Measurements from ENCODE around the gene RAB11FIP3. TPM values are rescaled to one million over a fixed set of nuclear protein-coding genes. Genes with fewer than 3 reads are reported as not detected.

The RAB11FIP3 gene
- total and polyA plus RNA-seq, 9 of the 15 experiments (the other 6 are each of a cell fraction or from before 2014, with no cell fraction given) = 0.46 to 13.1 (median 4.3) TPM

DNA sequence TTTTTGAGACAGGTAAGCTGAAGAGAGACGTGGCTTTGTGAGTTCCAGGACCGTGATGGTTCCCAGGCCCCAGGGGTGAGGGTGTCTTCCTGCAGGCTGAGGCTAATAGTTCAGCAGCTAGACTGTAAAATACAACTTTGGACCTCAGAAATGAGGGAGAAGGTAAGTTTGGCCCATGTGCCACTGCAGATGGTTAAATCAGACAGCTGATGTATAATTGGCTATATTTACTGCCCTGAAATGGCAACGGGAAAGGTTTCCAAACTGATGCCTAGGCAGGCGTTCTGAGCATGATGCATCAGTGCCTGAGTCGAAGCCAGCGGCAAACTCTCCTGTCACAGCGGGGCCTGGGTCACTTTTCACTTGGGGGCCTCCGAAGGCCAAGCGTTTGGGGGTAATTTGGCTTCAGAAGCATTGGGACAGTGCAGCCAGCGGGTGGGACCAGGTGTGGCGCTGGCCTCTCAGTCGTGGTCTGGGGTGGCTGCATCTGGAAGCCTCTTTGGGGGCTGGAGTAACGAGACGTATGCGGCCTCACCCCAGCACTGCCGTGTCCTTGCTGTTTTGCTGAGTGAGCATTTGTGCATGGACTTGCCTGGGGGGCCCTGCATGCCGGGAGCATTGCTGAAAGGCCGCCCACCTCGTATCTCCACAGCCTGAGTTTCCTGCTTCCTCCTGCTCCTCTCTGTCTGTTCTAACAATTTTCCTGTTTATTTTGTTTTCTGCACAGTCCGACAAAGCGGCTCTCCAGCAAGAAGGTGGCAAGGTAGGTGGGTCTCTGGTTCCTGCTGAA is 70.8 kb downstream of the RAB11FIP3 start:
- in situ Hi-C loops (cut with MboI) = no loop called here
- intact Hi-C loops (cut with micrococcal nuclease) = no loop called here
- no peaks in the 10 kb centered on the region for H3K36me3 ChIP-seq (ENCODE audit: control insufficient read depth, insufficient read depth, low read length)
- WGBS (ENCODE audit: insufficient coverage, low coverage, missing lambda C conversion rate) = 75% methylated on average over 19 of the region's 21 CpGs
- FAIRE-seq = no peak
- no peaks in the 10 kb centered on the region for H3K27me3 ChIP-seq (ENCODE audit: control insufficient read depth in 2 of 2, insufficient read depth in 2 of 2, low read length in 2 of 2)
- no TSS peak for BruUV-seq (replicated peaks)
- H3K79me2 ChIP-seq (ENCODE audit: control insufficient read depth, insufficient read depth, low read length) = no peaks in the 10 kb centered on the region
- H3K4me3 ChIP-seq = no peak overlapping the region
- H3K4me1 ChIP-seq (replicated peaks in 1 of 2; ENCODE audit: control insufficient read depth in 2 of 2, insufficient read depth in 2 of 2, low read length in 2 of 2) = peaks cover 0 to 33% of the 10 kb centered on the region in 2 experiments; a peak in 2 of 5 replicates
- H3K9me3 ChIP-seq (replicated peaks; ENCODE audit: control insufficient read depth, insufficient read depth, low read depth, low read length) = no peaks in the 10 kb centered on the region
- H4K20me1 ChIP-seq (replicated peaks; ENCODE audit: control insufficient read depth, insufficient read depth, low read length) = no peaks in the 10 kb centered on the region
- H3K9ac ChIP-seq (ENCODE audit: insufficient read depth in 1 of 2, low read depth in 2 of 2, low read length in 2 of 2) = peak overlapping the region in 1 of 2 experiments; percentile 14; a peak in 1 of 4 replicates
- ChIA-PET POLR2A (interaction anchor here (0.5 to 1.1 kb wide), 6 partner anchors 10 to 98 kb away, joined by 3 to 5 read pairs (median 4); partner anchors contain the start of gene DECR2), CTCF (ENCODE audit: low intra/inter-chr PET ratio) (no interaction called here)
- H3K4me2 ChIP-seq (ENCODE audit: insufficient read depth, low read length) = no peak overlapping the region
- no peak for ATAC-seq
- no peak overlapping the region for H3K27ac ChIP-seq (ENCODE audit: extremely low read depth, low read depth, low read length)
- no peaks in the 10 kb centered on the region for H3K9me1 ChIP-seq (ENCODE audit: control insufficient read depth, insufficient read depth, low read length)
- no peak overlapping the region for H2AFZ ChIP-seq (ENCODE audit: low read depth, low read length)
- no peak for DNase-seq (ENCODE audit: extremely low read depth in 1 of 4, low spot score in 3 of 4)
- peak; percentile 64 for TF ChIP-seq MAFG (tag; conservative IDR thresholded peaks at IDR 0.05)
- TF ChIP-seq ZNF165 (CRISPR knock-in tag; IDR thresholded peaks at IDR 0.05; ENCODE audit: borderline replicate concordance) = no peak
- no peak for TF ChIP-seq ZNF282 (CRISPR knock-in tag; IDR thresholded peaks at IDR 0.05)
- peak; percentile 77 for TF ChIP-seq C11orf30 (IDR thresholded peaks at IDR 0.05; ENCODE audit: low read depth)
- TF ChIP-seq, protein P1, sequence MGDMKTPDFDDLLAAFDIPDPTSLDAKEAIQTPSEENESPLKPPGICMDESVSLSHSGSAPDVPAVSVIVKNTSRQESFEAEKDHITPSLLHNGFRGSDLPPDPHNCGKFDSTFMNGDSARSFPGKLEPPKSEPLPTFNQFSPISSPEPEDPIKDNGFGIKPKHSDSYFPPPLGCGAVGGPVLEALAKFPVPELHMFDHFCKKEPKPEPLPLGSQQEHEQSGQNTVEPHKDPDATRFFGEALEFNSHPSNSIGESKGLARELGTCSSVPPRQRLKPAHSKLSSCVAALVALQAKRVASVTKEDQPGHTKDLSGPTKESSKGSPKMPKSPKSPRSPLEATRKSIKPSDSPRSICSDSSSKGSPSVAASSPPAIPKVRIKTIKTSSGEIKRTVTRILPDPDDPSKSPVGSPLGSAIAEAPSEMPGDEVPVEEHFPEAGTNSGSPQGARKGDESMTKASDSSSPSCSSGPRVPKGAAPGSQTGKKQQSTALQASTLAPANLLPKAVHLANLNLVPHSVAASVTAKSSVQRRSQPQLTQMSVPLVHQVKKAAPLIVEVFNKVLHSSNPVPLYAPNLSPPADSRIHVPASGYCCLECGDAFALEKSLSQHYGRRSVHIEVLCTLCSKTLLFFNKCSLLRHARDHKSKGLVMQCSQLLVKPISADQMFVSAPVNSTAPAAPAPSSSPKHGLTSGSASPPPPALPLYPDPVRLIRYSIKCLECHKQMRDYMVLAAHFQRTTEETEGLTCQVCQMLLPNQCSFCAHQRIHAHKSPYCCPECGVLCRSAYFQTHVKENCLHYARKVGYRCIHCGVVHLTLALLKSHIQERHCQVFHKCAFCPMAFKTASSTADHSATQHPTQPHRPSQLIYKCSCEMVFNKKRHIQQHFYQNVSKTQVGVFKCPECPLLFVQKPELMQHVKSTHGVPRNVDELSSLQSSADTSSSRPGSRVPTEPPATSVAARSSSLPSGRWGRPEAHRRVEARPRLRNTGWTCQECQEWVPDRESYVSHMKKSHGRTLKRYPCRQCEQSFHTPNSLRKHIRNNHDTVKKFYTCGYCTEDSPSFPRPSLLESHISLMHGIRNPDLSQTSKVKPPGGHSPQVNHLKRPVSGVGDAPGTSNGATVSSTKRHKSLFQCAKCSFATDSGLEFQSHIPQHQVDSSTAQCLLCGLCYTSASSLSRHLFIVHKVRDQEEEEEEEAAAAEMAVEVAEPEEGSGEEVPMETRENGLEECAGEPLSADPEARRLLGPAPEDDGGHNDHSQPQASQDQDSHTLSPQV (IDR thresholded peaks at IDR 0.05) = no peak
- TF ChIP-seq NFE2 (IDR thresholded peaks at IDR 0.05; ENCODE audit: low read depth) = no peak
- no peak for TF ChIP-seq CREBBP (IDR thresholded peaks at IDR 0.05; ENCODE audit: low read depth, low read length)
- TF ChIP-seq U2AF2 (optimal IDR thresholded peaks at IDR 0.05; ENCODE audit: low read depth, low read length) = no peak
- no peak for TF ChIP-seq POLR2AphosphoS5 (IDR thresholded peaks at IDR 0.05; ENCODE audit: control insufficient read depth, insufficient read depth, low read depth, low read length)
- peak; percentile 47 for TF ChIP-seq MAFK (IDR thresholded peaks at IDR 0.05; ENCODE audit: low read length)
- no peak for TF ChIP-seq PHB2 (IDR thresholded peaks at IDR 0.05; ENCODE audit: low read depth)
- 0 out of 2 replicates have a peak, but pooled peaks have one; percentile 15 for TF ChIP-seq POLR2G (IDR thresholded peaks at IDR 0.05; ENCODE audit: low read depth, low read length)

All from K562 (cell line).